MM.1S (cell line): Measurements from ENCODE around the gene CCDC91.

Source experiments
- EZH2 ChIP-seq: fragments of 300-600 bp; sonication (generic); optimal IDR thresholded peaks from 2 replicates; pipeline ENCODE3; 2017; ENCODE audit warnings: low read depth, mild to moderate bottlenecking, antibody characterized with exemption, low read length, mixed read lengths
- EZH2phosphoT487 ChIP-seq: fragments of 300-600 bp; sonication (generic); IDR thresholded peaks from 2 replicates; pipeline ENCODE4 v1.6.1; 2018; ENCODE audit warnings: antibody characterized with exemption, low read length
- TF ChIP-seq, protein P1 (sequence below): fragments of 300-600 bp; sonication (generic); IDR thresholded peaks from 2 replicates; pipeline ENCODE4 v1.5.1; 2016; ENCODE audit warnings: antibody characterized with exemption, low read length, mixed read lengths

DNA sequence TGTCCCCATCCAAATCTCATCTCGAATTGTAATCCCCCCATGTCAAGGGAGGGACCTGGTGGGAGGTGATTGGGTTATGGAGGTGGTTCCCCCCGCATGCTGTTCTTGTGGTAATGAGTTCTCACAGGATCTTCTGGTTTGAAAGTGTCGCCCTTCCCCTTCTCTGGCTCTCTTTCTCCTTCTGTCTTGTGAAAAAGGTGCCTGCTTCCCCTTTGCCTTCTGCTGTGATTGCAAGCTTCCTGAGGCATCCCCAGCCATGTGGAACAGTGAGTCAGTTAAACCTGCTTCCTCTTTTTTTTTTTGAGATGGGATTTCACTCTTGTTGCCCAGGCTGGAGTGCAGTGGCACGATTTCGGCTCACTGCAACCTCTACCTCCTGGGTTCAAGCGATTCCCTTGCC, 104.0 kb downstream of the CCDC91 start:
- TF ChIP-seq EZH2 = no peak
- TF ChIP-seq, protein P1, sequence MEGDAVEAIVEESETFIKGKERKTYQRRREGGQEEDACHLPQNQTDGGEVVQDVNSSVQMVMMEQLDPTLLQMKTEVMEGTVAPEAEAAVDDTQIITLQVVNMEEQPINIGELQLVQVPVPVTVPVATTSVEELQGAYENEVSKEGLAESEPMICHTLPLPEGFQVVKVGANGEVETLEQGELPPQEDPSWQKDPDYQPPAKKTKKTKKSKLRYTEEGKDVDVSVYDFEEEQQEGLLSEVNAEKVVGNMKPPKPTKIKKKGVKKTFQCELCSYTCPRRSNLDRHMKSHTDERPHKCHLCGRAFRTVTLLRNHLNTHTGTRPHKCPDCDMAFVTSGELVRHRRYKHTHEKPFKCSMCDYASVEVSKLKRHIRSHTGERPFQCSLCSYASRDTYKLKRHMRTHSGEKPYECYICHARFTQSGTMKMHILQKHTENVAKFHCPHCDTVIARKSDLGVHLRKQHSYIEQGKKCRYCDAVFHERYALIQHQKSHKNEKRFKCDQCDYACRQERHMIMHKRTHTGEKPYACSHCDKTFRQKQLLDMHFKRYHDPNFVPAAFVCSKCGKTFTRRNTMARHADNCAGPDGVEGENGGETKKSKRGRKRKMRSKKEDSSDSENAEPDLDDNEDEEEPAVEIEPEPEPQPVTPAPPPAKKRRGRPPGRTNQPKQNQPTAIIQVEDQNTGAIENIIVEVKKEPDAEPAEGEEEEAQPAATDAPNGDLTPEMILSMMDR = no peak
- no peak for TF ChIP-seq EZH2phosphoT487
